ENCODE measurements around the gene USP17L5.
"Not testable (repeated sequence)": the region's sequence is repeated elsewhere in the genome, so short reads cannot be mapped to it uniquely, and the experiment has no call there.

USP17L5 gene, protein sequence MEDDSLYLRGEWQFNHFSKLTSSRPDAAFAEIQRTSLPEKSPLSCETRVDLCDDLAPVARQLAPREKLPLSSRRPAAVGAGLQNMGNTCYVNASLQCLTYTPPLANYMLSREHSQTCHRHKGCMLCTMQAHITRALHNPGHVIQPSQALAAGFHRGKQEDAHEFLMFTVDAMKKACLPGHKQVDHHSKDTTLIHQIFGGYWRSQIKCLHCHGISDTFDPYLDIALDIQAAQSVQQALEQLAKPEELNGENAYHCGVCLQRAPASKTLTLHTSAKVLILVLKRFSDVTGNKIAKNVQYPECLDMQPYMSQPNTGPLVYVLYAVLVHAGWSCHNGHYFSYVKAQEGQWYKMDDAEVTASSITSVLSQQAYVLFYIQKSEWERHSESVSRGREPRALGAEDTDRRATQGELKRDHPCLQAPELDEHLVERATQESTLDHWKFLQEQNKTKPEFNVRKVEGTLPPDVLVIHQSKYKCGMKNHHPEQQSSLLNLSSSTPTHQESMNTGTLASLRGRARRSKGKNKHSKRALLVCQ

DNA sequence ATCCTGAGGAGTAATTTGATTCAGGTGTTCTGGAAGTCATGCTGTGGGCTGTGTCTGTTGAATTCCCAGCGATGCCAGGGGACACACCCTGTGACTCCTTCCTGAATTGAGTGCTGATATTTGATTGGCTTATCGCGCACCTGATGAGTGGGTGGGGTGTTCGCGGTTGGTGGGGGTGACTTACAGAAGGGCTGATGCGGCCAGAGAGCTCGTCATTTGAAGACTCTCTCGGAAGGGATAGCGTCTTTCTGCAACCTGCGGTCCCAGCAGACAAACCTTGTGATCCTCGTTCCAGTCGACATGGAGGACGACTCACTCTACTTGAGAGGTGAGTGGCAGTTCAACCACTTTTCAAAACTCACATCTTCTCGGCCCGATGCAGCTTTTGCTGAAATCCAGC, at the start of gene USP17L5:
Gene USP17L5 (plus strand): TSS at position 301 of the 400 bp plus-strand sequence. CDS start 0 bp downstream, at position 301.
- not testable (repeated sequence) for DNase-seq

DNA sequence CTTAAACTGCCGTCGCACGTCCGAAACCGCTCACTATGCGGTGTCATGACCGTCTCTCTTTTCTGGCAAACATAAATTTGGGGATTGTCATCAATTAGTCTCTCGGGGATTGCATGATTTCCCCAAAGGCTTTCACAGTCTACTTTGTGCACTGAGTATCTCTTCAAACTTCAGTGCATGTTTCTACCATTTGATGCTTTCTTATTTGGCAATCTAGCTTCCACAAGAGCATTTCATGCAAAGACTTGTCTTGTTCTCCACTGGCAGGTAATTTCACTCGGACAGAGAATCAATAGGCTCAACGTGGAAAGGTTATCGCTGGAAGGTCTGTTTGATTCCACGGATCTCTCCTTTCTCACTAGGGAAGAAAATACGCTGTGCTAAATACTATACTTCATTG, 15.0 kb upstream of the USP17L5 start:
- DNase-seq, result not testable (repeated sequence)

DNA sequence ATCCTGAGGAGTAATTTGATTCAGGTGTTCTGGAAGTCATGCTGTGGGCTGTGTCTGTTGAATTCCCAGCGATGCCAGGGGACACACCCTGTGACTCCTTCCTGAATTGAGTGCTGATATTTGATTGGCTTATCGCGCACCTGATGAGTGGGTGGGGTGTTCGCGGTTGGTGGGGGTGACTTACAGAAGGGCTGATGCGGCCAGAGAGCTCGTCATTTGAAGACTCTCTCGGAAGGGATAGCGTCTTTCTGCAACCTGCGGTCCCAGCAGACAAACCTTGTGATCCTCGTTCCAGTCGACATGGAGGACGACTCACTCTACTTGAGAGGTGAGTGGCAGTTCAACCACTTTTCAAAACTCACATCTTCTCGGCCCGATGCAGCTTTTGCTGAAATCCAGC, 14.3 kb upstream of the USP17L5 start, which contains the start of gene USP17L24:
Gene USP17L24 (plus strand): TSS at position 301 of the 400 bp plus-strand sequence. CDS start 0 bp downstream, at position 301.
- not testable (repeated sequence) for DNase-seq

- not testable (repeated sequence) for DNase-seq
Measured at GRCh38 chr4:9329611-9330010, 9.6 kb upstream of the USP17L5 start, which contains the start of gene USP17L25. TSS of gene USP17L25 (plus strand) at chr4:9329911. CDS start at chr4:9329911, 0 bp downstream.

GRCh38 chr4:9334358-9334757, 4.8 kb upstream of the USP17L5 start, which contains the start of gene USP17L26:
TSS of gene USP17L26 (plus strand) at chr4:9334658. CDS start at chr4:9334658, 0 bp downstream.
- DNase-seq, result not testable (repeated sequence)

GRCh38 chr4:9343848-9344247, 4.6 kb downstream of the USP17L5 start, which contains the start of gene USP17L27:
TSS of gene USP17L27 (plus strand) at chr4:9344148. CDS start at chr4:9344148, 0 bp downstream.
- DNase-seq, result not testable (repeated sequence)

DNA sequence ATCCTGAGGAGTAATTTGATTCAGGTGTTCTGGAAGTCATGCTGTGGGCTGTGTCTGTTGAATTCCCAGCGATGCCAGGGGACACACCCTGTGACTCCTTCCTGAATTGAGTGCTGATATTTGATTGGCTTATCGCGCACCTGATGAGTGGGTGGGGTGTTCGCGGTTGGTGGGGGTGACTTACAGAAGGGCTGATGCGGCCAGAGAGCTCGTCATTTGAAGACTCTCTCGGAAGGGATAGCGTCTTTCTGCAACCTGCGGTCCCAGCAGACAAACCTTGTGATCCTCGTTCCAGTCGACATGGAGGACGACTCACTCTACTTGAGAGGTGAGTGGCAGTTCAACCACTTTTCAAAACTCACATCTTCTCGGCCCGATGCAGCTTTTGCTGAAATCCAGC, 9.4 kb downstream of the USP17L5 start, which contains the start of gene USP17L28:
Gene USP17L28 (plus strand): TSS at position 301 of the 400 bp plus-strand sequence. CDS start 0 bp downstream, at position 301.
- not testable (repeated sequence) for DNase-seq

- DNase-seq, result not testable (repeated sequence)
Measured at GRCh38 chr4:9350866-9351265, 11.7 kb downstream of the USP17L5 start.

GRCh38 chr4:9353338-9353737, 14.1 kb downstream of the USP17L5 start, which contains the start of gene USP17L29:
TSS of gene USP17L29 (plus strand) at chr4:9353638. CDS start at chr4:9353638, 0 bp downstream.
- DNase-seq, result not testable (repeated sequence)

DNA sequence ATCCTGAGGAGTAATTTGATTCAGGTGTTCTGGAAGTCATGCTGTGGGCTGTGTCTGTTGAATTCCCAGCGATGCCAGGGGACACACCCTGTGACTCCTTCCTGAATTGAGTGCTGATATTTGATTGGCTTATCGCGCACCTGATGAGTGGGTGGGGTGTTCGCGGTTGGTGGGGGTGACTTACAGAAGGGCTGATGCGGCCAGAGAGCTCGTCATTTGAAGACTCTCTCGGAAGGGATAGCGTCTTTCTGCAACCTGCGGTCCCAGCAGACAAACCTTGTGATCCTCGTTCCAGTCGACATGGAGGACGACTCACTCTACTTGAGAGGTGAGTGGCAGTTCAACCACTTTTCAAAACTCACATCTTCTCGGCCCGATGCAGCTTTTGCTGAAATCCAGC, 23.6 kb downstream of the USP17L5 start, which contains the start of gene USP17L30:
Gene USP17L30 (plus strand): TSS at position 301 of the 400 bp plus-strand sequence. CDS start 0 bp downstream, at position 301.
- DNase-seq, result not testable (repeated sequence)

- DNase-seq, result not testable (repeated sequence)
Measured at GRCh38 chr4:9379881-9380280, 40.7 kb downstream of the USP17L5 start.

DNA sequence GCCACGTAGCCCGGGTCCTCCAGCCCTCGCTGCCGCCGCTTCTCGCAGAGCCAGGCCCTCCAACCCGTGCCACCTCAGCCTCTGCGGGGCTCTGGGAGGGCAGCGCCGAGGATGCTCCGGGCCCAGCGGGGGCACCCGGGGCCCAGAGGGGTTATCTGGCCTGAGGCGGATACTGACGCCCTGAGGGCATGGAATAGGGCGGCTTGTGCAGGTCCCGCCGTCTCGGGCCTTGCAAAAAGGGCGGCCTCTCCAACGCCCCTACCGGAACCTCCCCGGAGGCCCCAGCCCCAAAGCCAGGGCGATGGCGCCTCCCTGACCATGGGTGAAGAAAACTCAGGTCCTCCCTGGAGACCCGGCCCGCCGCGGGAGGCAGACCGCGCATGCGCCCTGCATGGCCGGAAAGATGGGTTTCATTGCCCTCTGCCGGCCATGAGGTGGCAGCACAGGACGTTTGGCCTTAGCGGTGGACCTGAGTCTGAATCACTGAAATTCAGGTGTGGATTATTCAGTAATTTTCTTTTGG, 41.9 kb downstream of the USP17L5 start:
- DNase-seq, result not testable (repeated sequence)

GRCh38 chr4:9384126-9384525, 44.9 kb downstream of the USP17L5 start:
- no peak for DNase-seq

GRCh38 chr4:9389001-9389400, 49.8 kb downstream of the USP17L5 start:
- not testable (repeated sequence) for DNase-seq
